Stomach (tissue), 4 donors: ENCODE measurements around the gene PPP1R14C.

Source experiments
- CTCF ChIP-seq, 7 experiments: fragments of 450-650 bp in 4 of 7; fragments of 200-600 bp in 3 of 7; sonication (generic) in 3 of 7; IDR thresholded peaks; one replicate each; pipeline ENCODE4 v1.5.1; 2016 to 2019; ENCODE audit warnings: antibody characterized with exemption in 7 of 7, control low read depth in 2 of 7, mild to moderate bottlenecking in 1 of 7
- POLR2A ChIP-seq, 4 donors: fragments of 450-650 bp; IDR thresholded peaks; one replicate each; pipeline ENCODE4 v1.6.1; 2016; ENCODE audit warnings: antibody characterized with exemption in 4 of 4, control low read depth in 2 of 4, mild to moderate bottlenecking in 1 of 4, moderate library complexity in 1 of 4
- POLR2AphosphoS5 ChIP-seq, 3 donors: sonication (generic); formaldehyde crosslinking; IDR thresholded peaks; one replicate each; pipeline ENCODE4 v1.6.1; 2016; ENCODE audit warnings: antibody characterized with exemption in 3 of 3

- TF ChIP-seq CTCF (IDR thresholded peaks at IDR 0.05) (no peak), POLR2A (IDR thresholded peaks at IDR 0.05) (no peak), POLR2AphosphoS5 (IDR thresholded peaks at IDR 0.05) (no peak)
Measured at GRCh38 chr6:150229436-150230163, 86.8 kb downstream of the PPP1R14C start.
